IPS-18c (cell line): ENCODE data around the gene NPIPB8.
"Not testable (repeated sequence)": the region's sequence is repeated elsewhere in the genome, so short reads cannot be mapped to it uniquely, and the experiment has no call there.

Source experiments
- H3K4me3 ChIP-seq: 2 replicates; pipeline ENCODE4 v1.7.0; 2013; ENCODE audit warnings: low read depth, mild to moderate bottlenecking, low read length, moderate library complexity; ENCODE audit not compliant: insufficient read depth
- H3K9me3 ChIP-seq: one replicate; pipeline ENCODE4 v1.6.1; 2013; ENCODE audit warnings: mild to moderate bottlenecking, low read length, moderate library complexity; ENCODE audit not compliant: control insufficient read depth, insufficient read depth

NPIPB8 gene

GRCh38 chr16:28603381-28604185 is 34.3 kb upstream of the NPIPB8 start:
- H3K4me3 ChIP-seq: no peak overlapping the region

GRCh38 chr16:28604186-28604565 is 33.7 kb upstream of the NPIPB8 start:
- Histone ChIP-seq H3K9me3 (no peaks in the 10 kb centered on the region), H3K4me3 (no peak overlapping the region)

More at GRCh38 chr16:28603381-28604185, 34.3 kb upstream of the NPIPB8 start:
- no peaks in the 10 kb centered on the region for H3K9me3 ChIP-seq

GRCh38 chr16:28606291-28607115 is 31.4 kb upstream of the NPIPB8 start:
- Histone ChIP-seq H3K4me3 (no peak overlapping the region), H3K9me3 (no peaks in the 10 kb centered on the region)

- Histone ChIP-seq H3K4me3 (no peak overlapping the region), H3K9me3 (no peaks in the 10 kb centered on the region)
Measured at GRCh38 chr16:28607116-28607623, 30.7 kb upstream of the NPIPB8 start.

- not testable (repeated sequence) for H3K4me3 ChIP-seq, H3K9me3 ChIP-seq
Measured at GRCh38 chr16:28607681-28608495, 30.0 kb upstream of the NPIPB8 start.

GRCh38 chr16:28608496-28608808 is 29.4 kb upstream of the NPIPB8 start:
- H3K9me3 ChIP-seq, H3K4me3 ChIP-seq: not testable (repeated sequence)

- H3K4me3 ChIP-seq, H3K9me3 ChIP-seq: not testable (repeated sequence)
Measured at GRCh38 chr16:28608867-28609596, 28.8 kb upstream of the NPIPB8 start.

- no peak within 1 kb of the TSS for H3K4me3 ChIP-seq
- no peaks in the 10 kb centered on the region for H3K9me3 ChIP-seq
Measured at GRCh38 chr16:28609631-28610594, 28.0 kb upstream of the NPIPB8 start, which contains the start of gene SULT1A1. TSS of gene SULT1A1 (minus strand) at chr16:28610044. CDS start at chr16:28608855, 1,189 bp downstream.

GRCh38 chr16:28610595-28611191 is 27.2 kb upstream of the NPIPB8 start:
- Histone ChIP-seq H3K4me3 (no peak overlapping the region), H3K9me3 (no peaks in the 10 kb centered on the region)

- not testable (repeated sequence) for H3K9me3 ChIP-seq
Measured at GRCh38 chr16:28612359-28613280, 25.2 kb upstream of the NPIPB8 start.

GRCh38 chr16:28613912-28614311 is 24.0 kb upstream of the NPIPB8 start:
- not testable (repeated sequence) for H3K9me3 ChIP-seq, H3K4me3 ChIP-seq

More at GRCh38 chr16:28612359-28613280, 25.2 kb upstream of the NPIPB8 start:
- H3K4me3 ChIP-seq: not testable (repeated sequence)

- H3K9me3 ChIP-seq: not testable (repeated sequence)
Measured at GRCh38 chr16:28614561-28614960, 23.3 kb upstream of the NPIPB8 start.

GRCh38 chr16:28615486-28616223 is 22.2 kb upstream of the NPIPB8 start:
- not testable (repeated sequence) for H3K9me3 ChIP-seq

More at GRCh38 chr16:28614561-28614960, 23.3 kb upstream of the NPIPB8 start:
- H3K4me3 ChIP-seq: not testable (repeated sequence)

GRCh38 chr16:28616224-28616577 is 21.7 kb upstream of the NPIPB8 start:
- H3K9me3 ChIP-seq, H3K4me3 ChIP-seq: not testable (repeated sequence)

More at GRCh38 chr16:28615486-28616223, 22.2 kb upstream of the NPIPB8 start:
- not testable (repeated sequence) for H3K4me3 ChIP-seq
